Esophagus squamous epithelium (tissue), 4 donors: ENCODE measurements around the gene ZNF687.

Source experiments
- CTCF ChIP-seq, 6 experiments: fragments of 450-650 bp in 4 of 6; fragments of 200-600 bp in 2 of 6; sonication (generic) in 2 of 6; IDR thresholded peaks; one replicate each; pipeline ENCODE4 v1.5.1; 2016 to 2019; ENCODE audit warnings: antibody characterized with exemption in 6 of 6, mild to moderate bottlenecking in 4 of 6, moderate library complexity in 4 of 6
- POLR2A ChIP-seq, 4 donors: fragments of 450-650 bp; IDR thresholded peaks; one replicate each; pipeline ENCODE4 v1.6.1; 2017; ENCODE audit warnings: antibody characterized with exemption in 4 of 4, mild to moderate bottlenecking in 4 of 4, moderate library complexity in 3 of 4

- TF ChIP-seq CTCF (IDR thresholded peaks at IDR 0.05) (no peak), POLR2A (IDR thresholded peaks at IDR 0.05) (no peak)
Observed at GRCh38 chr1:151326619-151327222, 44.6 kb downstream of the ZNF687 start.
